Panc1 (cell line): Measurements from ENCODE around the gene ZBED1. TPM values are rescaled to one million over a fixed set of nuclear protein-coding genes. Genes with fewer than 3 reads are reported as not detected.

Source experiments
- ATAC-seq: fragments of 200-7000 bp; cut with Tn5 transposase; 2 replicates; pipeline ENCODE4 v1.9.1; 2020; ENCODE audit warnings: mild to moderate bottlenecking, moderate library complexity
- BruUV-seq: library from RNA; stranded (reverse); fragments of 400-500 nt; replicated peaks from 2 replicates; lab custom pipeline; 2021; lab: Mats Ljungman, UMichigan
- CTCF ChIA-PET: fragments of 300-600 bp; sonication (Branson Sonifier 250); formaldehyde crosslinking; loops from one replicate; lab custom pipeline; 2022; ENCODE audit warnings: antibody characterized with exemption; lab: Charles Lee
- POLR2A ChIA-PET: fragments of 300-600 bp; sonication (Branson Sonifier 250); formaldehyde crosslinking; loops from one replicate; lab custom pipeline; 2022; ENCODE audit warnings: antibody characterized with exemption; lab: Charles Lee
- DNase-seq: peaks from one replicate; pipeline ENCODE4 v3.0.0-alpha.2; 2010; ENCODE audit warnings: low read depth, low spot score
- H3K27ac ChIP-seq: 2 replicates; pipeline ENCODE4 v1.5.1; 2011; ENCODE audit warnings: mild to moderate bottlenecking, low read length, inconsistent platforms
- H3K27me3 ChIP-seq: fragments of 200-500 bp; sonication (Bioruptor generic); 2 replicates; pipeline ENCODE4 v1.6.0; 2014; ENCODE audit warnings: low read length, inconsistent platforms; ENCODE audit not compliant: control insufficient read depth, insufficient read depth
- H3K36me3 ChIP-seq: fragments of 200-500 bp; sonication (Bioruptor generic); 2 replicates; pipeline ENCODE4 v1.5.1; 2014; ENCODE audit warnings: inconsistent platforms, mild to moderate bottlenecking, low read length, moderate library complexity; ENCODE audit not compliant: control insufficient read depth, insufficient read depth
- H3K4me1 ChIP-seq: 2 replicates; pipeline ENCODE4 v1.5.1; 2011; ENCODE audit warnings: inconsistent platforms, mild to moderate bottlenecking, low read length, moderate library complexity; ENCODE audit not compliant: control insufficient read depth, insufficient read depth
- H3K4me3 ChIP-seq, 2 experiments: 2 replicates each; pipeline ENCODE4 v1.5.1; 2011 to 2012; ENCODE audit warnings: low read depth in 2 of 2, low read length in 2 of 2, mild to moderate bottlenecking in 2 of 2, inconsistent platforms in 1 of 2, moderate library complexity in 1 of 2
- H3K9me3 ChIP-seq: fragments of 200-500 bp; sonication (Bioruptor generic); 2 replicates; pipeline ENCODE4 v1.5.1; 2014; ENCODE audit warnings: low read depth, mild to moderate bottlenecking, inconsistent platforms, low read length, moderate library complexity; ENCODE audit not compliant: control insufficient read depth, insufficient read depth
- CTCF ChIP-seq: fragments of 450-650 bp; IDR thresholded peaks from 2 replicates; pipeline ENCODE4 v1.5.1; 2017; ENCODE audit warnings: mild to moderate bottlenecking
- POLR2AphosphoS5 ChIP-seq: IDR thresholded peaks from 2 replicates; pipeline ENCODE4 v1.6.1; 2012; ENCODE audit warnings: mild to moderate bottlenecking, low read depth, low read length, moderate library complexity
- REST ChIP-seq, 2 experiments: IDR thresholded peaks; 2 replicates each; pipeline ENCODE4 v1.6.1; 2011 to 2012; ENCODE audit warnings: low read depth in 2 of 2, control low read depth in 1 of 2, low read length in 1 of 2, mild to moderate bottlenecking in 1 of 2, moderate library complexity in 1 of 2; ENCODE audit not compliant: insufficient read depth in 1 of 2
- SIN3A ChIP-seq: IDR thresholded peaks from 2 replicates; pipeline ENCODE4 v1.6.1; 2012; ENCODE audit warnings: low read depth, mild to moderate bottlenecking, low read length, moderate library complexity, borderline replicate concordance; ENCODE audit not compliant: insufficient read depth
- TCF7L2 ChIP-seq: IDR thresholded peaks from 2 replicates; pipeline ENCODE4 v1.6.1; 2011; ENCODE audit warnings: mild to moderate bottlenecking, low read depth, low read length, inconsistent platforms
- in situ Hi-C: cut with HindIII; loops from 2 replicates; pipeline ENCODE4 v1.10.0; 2016; ENCODE audit warnings: low sequenced_read_pairs, low pct_unique_long_range_greater_than_20kb
- intact Hi-C: fragments of 100-400 bp; cut with micrococcal nuclease; formaldehyde crosslinking; loops from one replicate; pipeline ENCODE4 v1.10.0; 2022; ENCODE audit not compliant: unreplicated experiment
- total RNA-seq: library from RNA; stranded (reverse); gene quantifications from one replicate; pipeline ENCODE4 v1.2.1, GENCODE V29; 2021; ENCODE audit not compliant: unreplicated experiment

Gene ZBED1
- total RNA-seq, 1 experiment from 2014 or later = 23.9 TPM

GRCh38 chrX:2439613-2440012 is 61.2 kb downstream of the ZBED1 start:
- intact Hi-C loops = no loop called here

More at GRCh38 chrX:2439613-2440012, 61.2 kb downstream of the ZBED1 start:
- ChIA-PET POLR2A (no interaction called here), CTCF (no interaction called here)
- Histone ChIP-seq H3K9me3 (no peaks in the 10 kb centered on the region; the same call in 1 of the 2 replicates), H3K36me3 (no peaks in the 10 kb centered on the region), H3K27ac (no peak overlapping the region), H3K27me3 (no peaks in the 10 kb centered on the region), H3K4me3 (no peak overlapping the region), H3K4me1 (no peaks in the 10 kb centered on the region)
- TF ChIP-seq CTCF = no peak
- TF ChIP-seq SIN3A = no peak
- no peak for TF ChIP-seq TCF7L2
- no peak for TF ChIP-seq REST (IDR thresholded peaks at IDR 0.05; ENCODE audit: insufficient read depth in 1 of 2, low read depth in 2 of 2, low read length in 1 of 2)
- no peak for TF ChIP-seq POLR2AphosphoS5
- no TSS peak for BruUV-seq
- in situ Hi-C loops = no loop called here
- ATAC-seq (no peak), DNase-seq (no peak)

Other genes with a start within 250 kb of the ZBED1 start
- 20.1 TPM for gene DHRSX, start within 50 bp of the ZBED1 start, total RNA-seq
- gene CD99, start 190.3 kb upstream of the ZBED1 start, total RNA-seq = 67.6 TPM